ENCODE results near the gene RASGRF1. TPM values are rescaled to one million over a fixed set of nuclear protein-coding genes. Genes with fewer than 3 reads are reported as not detected.

The RASGRF1 gene
- total RNA-seq, 2 experiments from 2014 or later = not detected

GRCh38 chr15:78921940-78922339 is 168.6 kb downstream of the RASGRF1 start:
- no peak overlapping the region for H3K4me3 Mint-ChIP-seq
- H3K9me3 Mint-ChIP-seq = no peaks in the 10 kb centered on the region
- no peak overlapping the region for H3K27ac Mint-ChIP-seq
- CTCF ChIA-PET = interaction anchor here (1.7 kb wide), 1 partner anchor 13 kb away, joined by 5 read pairs; no protein-coding TSS in a partner anchor
- DNase-seq = no peak
- peaks cover 18% of the 10 kb centered on the region for H3K36me3 Mint-ChIP-seq (ENCODE audit: low read depth)
- no peaks in the 10 kb centered on the region for H3K4me1 Mint-ChIP-seq (ENCODE audit: low read depth)
- H3K27me3 Mint-ChIP-seq (ENCODE audit: low read depth) = no peaks in the 10 kb centered on the region
- intact Hi-C loops (cut with micrococcal nuclease) = no loop called here

GRCh38 chr15:78921517-78921916 is 169.1 kb downstream of the RASGRF1 start:
- intact Hi-C loops (cut with micrococcal nuclease) = no loop called here
- no peak for DNase-seq
- Mint-ChIP-seq H3K36me3 (ENCODE audit: low read depth) (peaks cover 20% of the 10 kb centered on the region), H3K9me3 (no peaks in the 10 kb centered on the region), H3K27ac (peak overlapping the region; percentile 41), H3K4me3 (no peak overlapping the region), H3K27me3 (ENCODE audit: low read depth) (no peaks in the 10 kb centered on the region), H3K4me1 (ENCODE audit: low read depth) (no peaks in the 10 kb centered on the region)
- CTCF ChIA-PET = interaction anchor here (1.7 kb wide), 1 partner anchor 13 kb away, joined by 5 read pairs; no protein-coding TSS in a partner anchor

GRCh38 chr15:78917888-78918287 is 172.7 kb downstream of the RASGRF1 start:
- Mint-ChIP-seq H3K4me1 (ENCODE audit: low read depth) (no peaks in the 10 kb centered on the region), H3K27me3 (ENCODE audit: low read depth) (no peaks in the 10 kb centered on the region), H3K27ac (no peak overlapping the region), H3K9me3 (no peaks in the 10 kb centered on the region), H3K36me3 (ENCODE audit: low read depth) (peaks cover 22% of the 10 kb centered on the region), H3K4me3 (no peak overlapping the region)
- intact Hi-C loops (cut with micrococcal nuclease) = no loop called here
- CTCF ChIA-PET = no interaction called here
- no peak for DNase-seq

GRCh38 chr15:78916088-78916487 is 174.5 kb downstream of the RASGRF1 start:
- no peak overlapping the region for H3K4me3 Mint-ChIP-seq
- H3K9me3 Mint-ChIP-seq = no peaks in the 10 kb centered on the region
- no peaks in the 10 kb centered on the region for H3K27me3 Mint-ChIP-seq (ENCODE audit: low read depth)
- intact Hi-C loops (cut with micrococcal nuclease) = no loop called here
- DNase-seq = no peak
- peaks cover 23% of the 10 kb centered on the region for H3K36me3 Mint-ChIP-seq (ENCODE audit: low read depth)
- no peak overlapping the region for H3K27ac Mint-ChIP-seq
- peaks cover 11% of the 10 kb centered on the region for H3K4me1 Mint-ChIP-seq (ENCODE audit: low read depth)
- CTCF ChIA-PET = no interaction called here

- Mint-ChIP-seq H3K4me3 (no peak overlapping the region), H3K36me3 (ENCODE audit: low read depth) (peaks cover 25% of the 10 kb centered on the region), H3K27me3 (ENCODE audit: low read depth) (no peaks in the 10 kb centered on the region), H3K9me3 (no peaks in the 10 kb centered on the region), H3K4me1 (ENCODE audit: low read depth) (peaks cover 11% of the 10 kb centered on the region), H3K27ac (no peak overlapping the region)
- CTCF ChIA-PET = no interaction called here
- intact Hi-C loops (cut with micrococcal nuclease) = no loop called here
- DNase-seq = no peak
Observed at GRCh38 chr15:78915341-78916087, 175.1 kb downstream of the RASGRF1 start.

- CTCF ChIA-PET = no interaction called here
- DNase-seq = no peak
- Mint-ChIP-seq H3K36me3 (ENCODE audit: low read depth) (peaks cover 34% of the 10 kb centered on the region), H3K9me3 (no peaks in the 10 kb centered on the region), H3K27ac (no peak overlapping the region), H3K4me1 (ENCODE audit: low read depth) (peaks cover 13% of the 10 kb centered on the region), H3K27me3 (ENCODE audit: low read depth) (no peaks in the 10 kb centered on the region), H3K4me3 (no peak overlapping the region)
- intact Hi-C loops (cut with micrococcal nuclease) = no loop called here
Observed at GRCh38 chr15:78914027-78914764, 176.4 kb downstream of the RASGRF1 start.

GRCh38 chr15:78913012-78913411 is 177.6 kb downstream of the RASGRF1 start:
- Mint-ChIP-seq H3K27me3 (ENCODE audit: low read depth) (no peaks in the 10 kb centered on the region), H3K9me3 (no peaks in the 10 kb centered on the region), H3K36me3 (ENCODE audit: low read depth) (peaks cover 34% of the 10 kb centered on the region), H3K27ac (no peak overlapping the region), H3K4me3 (no peak overlapping the region), H3K4me1 (ENCODE audit: low read depth) (peaks cover 13% of the 10 kb centered on the region)
- no peak for DNase-seq
- intact Hi-C loops (cut with micrococcal nuclease) = no loop called here
- CTCF ChIA-PET = no interaction called here

GRCh38 chr15:78912316-78912715 is 178.3 kb downstream of the RASGRF1 start:
- intact Hi-C loops (cut with micrococcal nuclease) = no loop called here
- DNase-seq = no peak
- Mint-ChIP-seq H3K27ac (no peak overlapping the region), H3K9me3 (no peaks in the 10 kb centered on the region), H3K4me3 (no peak overlapping the region), H3K27me3 (ENCODE audit: low read depth) (no peaks in the 10 kb centered on the region), H3K4me1 (ENCODE audit: low read depth) (peaks cover 13% of the 10 kb centered on the region), H3K36me3 (ENCODE audit: low read depth) (peaks cover 37% of the 10 kb centered on the region)
- CTCF ChIA-PET = no interaction called here

GRCh38 chr15:78910271-78910670 is 180.3 kb downstream of the RASGRF1 start:
- no peak for DNase-seq
- Mint-ChIP-seq H3K4me3 (no peak overlapping the region), H3K27ac (no peak overlapping the region), H3K4me1 (ENCODE audit: low read depth) (peaks cover 13% of the 10 kb centered on the region), H3K36me3 (ENCODE audit: low read depth) (peaks cover 50% of the 10 kb centered on the region), H3K27me3 (ENCODE audit: low read depth) (no peaks in the 10 kb centered on the region), H3K9me3 (no peaks in the 10 kb centered on the region)
- intact Hi-C loops (cut with micrococcal nuclease) = loop anchor here (1.0 kb wide), 1 partner anchor 97 kb away; no protein-coding TSS in a partner anchor
- CTCF ChIA-PET = interaction anchor here (1.8 to 3.4 kb wide), 3 partner anchors 25 to 274 kb away, joined by 6 to 16 read pairs (median 9); no protein-coding TSS in a partner anchor

Other genes with a start within 250 kb of the RASGRF1 start
- 100 to 1,000 TPM; 299 to 338 TPM for gene MORF4L1, start 217.9 kb downstream of the RASGRF1 start, total RNA-seq
- gene CTSH, start 145.7 kb downstream of the RASGRF1 start, total RNA-seq = 1 to 10 TPM; 4.7 to 5.1 TPM
- not detected for gene ANKRD34C, start 191.9 kb upstream of the RASGRF1 start, total RNA-seq
- gene TMED3, start 220.3 kb upstream of the RASGRF1 start, total RNA-seq = 10 to 100 TPM; 37.6 to 37.9 TPM